IMR-90 (cell line): ENCODE measurements around the gene FAM124A. TPM values are rescaled to one million over a fixed set of nuclear protein-coding genes. Genes with fewer than 3 reads are reported as not detected.

Experiments used
- ATAC-seq: fragments of 200-7000 bp; cut with Tn5 transposase; 2 replicates; pipeline ENCODE4 v1.9.1; 2020; ENCODE audit warnings: low read depth, mild to moderate bottlenecking, moderate library complexity
- BruUV-seq: library from RNA; stranded (reverse); fragments of 400-500 nt; replicated peaks from 2 replicates; lab custom pipeline; 2021; lab: Mats Ljungman, UMichigan
- CTCF ChIA-PET: fragments of 300-600 bp; formaldehyde crosslinking; extraction: SDS; loops from one replicate; lab custom pipeline; 2021; ENCODE audit warnings: antibody characterized with exemption; lab: Yijun Ruan, JAX
- POLR2A ChIA-PET: fragments of 300-600 bp; sonication (Branson Sonifier 250); formaldehyde crosslinking; loops from one replicate; lab custom pipeline; 2022; ENCODE audit warnings: antibody characterized with exemption; ENCODE audit not compliant: unreplicated experiment; lab: Charles Lee
- DNase-seq: peaks from one replicate; pipeline ENCODE4 v3.0.0; 2013
- H2AFZ ChIP-seq: replicated peaks from 2 replicates; pipeline ENCODE3; 2013; ENCODE audit warnings: low read length, mild to moderate bottlenecking; ENCODE audit not compliant: poor library complexity
- H2AK5ac ChIP-seq: 2 replicates; pipeline ENCODE4 v1.6.1; 2013; ENCODE audit warnings: low read depth, low read length, inconsistent platforms
- H2AK9ac ChIP-seq: replicated peaks from 2 replicates; pipeline ENCODE3; 2013; ENCODE audit warnings: mild to moderate bottlenecking, low read depth, low read length, moderate library complexity; ENCODE audit not compliant: poor library complexity
- H2BK120ac ChIP-seq: 2 replicates; pipeline ENCODE4 v1.6.1; 2013; ENCODE audit warnings: low read depth, low read length, inconsistent platforms
- H2BK15ac ChIP-seq: 3 replicates; pipeline ENCODE4 v1.6.1; 2013; ENCODE audit warnings: low read depth, low read length, inconsistent platforms
- H2BK20ac ChIP-seq: 2 replicates; pipeline ENCODE4 v1.6.1; 2013; ENCODE audit warnings: low read depth, mild to moderate bottlenecking, inconsistent platforms, low read length, moderate library complexity
- H2BK5ac ChIP-seq: 2 replicates; pipeline ENCODE4 v1.6.1; 2013; ENCODE audit warnings: mild to moderate bottlenecking, low read depth, low read length, inconsistent platforms; ENCODE audit not compliant: poor library complexity, severe bottlenecking
- H3K14ac ChIP-seq: replicated peaks from 2 replicates; pipeline ENCODE4 v1.6.1; 2013; ENCODE audit warnings: low read depth, low read length, inconsistent platforms
- H3K18ac ChIP-seq: 2 replicates; pipeline ENCODE4 v1.6.1; 2013; ENCODE audit warnings: low read depth, low read length, control low read depth
- H3K23ac ChIP-seq: 2 replicates; pipeline ENCODE4 v1.6.1; 2013; ENCODE audit warnings: low read depth, low read length, inconsistent platforms
- H3K27ac ChIP-seq: 2 replicates; pipeline ENCODE4 v1.5.1; 2013; ENCODE audit warnings: mild to moderate bottlenecking, control low read depth, low read length; ENCODE audit not compliant: insufficient read depth
- H3K27me3 ChIP-seq: 2 replicates; pipeline ENCODE4 v1.6.1; 2013; ENCODE audit warnings: low read length; ENCODE audit not compliant: control insufficient read depth, insufficient read depth
- H3K36me3 ChIP-seq: 2 replicates; pipeline ENCODE4 v1.6.1; 2013; ENCODE audit warnings: low read length, mixed read lengths; ENCODE audit not compliant: control insufficient read depth, insufficient read depth
- H3K4ac ChIP-seq: 2 replicates; pipeline ENCODE4 v1.6.1; 2013; ENCODE audit warnings: low read depth, low read length, inconsistent platforms
- H3K4me1 ChIP-seq: 2 replicates; pipeline ENCODE4 v1.6.1; 2013; ENCODE audit warnings: low read length, mixed read lengths; ENCODE audit not compliant: control insufficient read depth, insufficient read depth
- H3K4me2 ChIP-seq: 2 replicates; pipeline ENCODE4 v1.6.1; 2013; ENCODE audit warnings: low read depth, mild to moderate bottlenecking, control low read depth, low read length, moderate library complexity
- H3K4me3 ChIP-seq: 2 replicates; pipeline ENCODE4 v1.5.1; 2013; ENCODE audit warnings: low read depth, mild to moderate bottlenecking, control low read depth, low read length, moderate library complexity; ENCODE audit not compliant: insufficient read depth
- H3K56ac ChIP-seq: 2 replicates; pipeline ENCODE4 v1.6.1; 2013; ENCODE audit warnings: low read length, inconsistent platforms; ENCODE audit not compliant: insufficient read depth; ENCODE audit errors: extremely low read depth
- H3K79me1 ChIP-seq, 2 experiments: 2 replicates each; pipeline ENCODE4 v1.6.1; 2013; ENCODE audit warnings: low read length in 2 of 2, inconsistent platforms in 1 of 2, low read depth in 1 of 2
- H3K9ac ChIP-seq: 2 replicates; pipeline ENCODE4 v1.6.1; 2013; ENCODE audit warnings: low read depth, low read length, control low read depth
- H3K9me1 ChIP-seq: 2 replicates; pipeline ENCODE4 v1.6.1; 2013; ENCODE audit warnings: low read length, inconsistent platforms; ENCODE audit not compliant: insufficient read depth
- H3K9me3 ChIP-seq: 2 replicates; pipeline ENCODE4 v1.6.1; 2013; ENCODE audit warnings: low read length; ENCODE audit not compliant: control insufficient read depth, insufficient read depth
- H4K20me1 ChIP-seq: 2 replicates; pipeline ENCODE4 v1.6.1; 2013; ENCODE audit warnings: low read length, inconsistent platforms; ENCODE audit not compliant: insufficient read depth
- H4K5ac ChIP-seq: 2 replicates; pipeline ENCODE4 v1.6.1; 2013; ENCODE audit warnings: mild to moderate bottlenecking, low read depth, low read length, control low read depth
- H4K8ac ChIP-seq, 2 experiments: 2 replicates each; pipeline ENCODE4 v1.6.1; 2013; ENCODE audit warnings: low read depth in 2 of 2, low read length in 2 of 2, control low read depth in 1 of 2, inconsistent platforms in 1 of 2
- H4K91ac ChIP-seq: 2 replicates; pipeline ENCODE4 v1.6.1; 2013; ENCODE audit warnings: low read depth, low read length, inconsistent platforms; ENCODE audit not compliant: insufficient read depth
- BHLHE40 ChIP-seq: fragments of 150-350 bp; IDR thresholded peaks from 2 replicates; pipeline ENCODE4 v1.6.1; 2016; ENCODE audit warnings: mild to moderate bottlenecking, low read depth, low read length
- CEBPB ChIP-seq: IDR thresholded peaks from 2 replicates; pipeline ENCODE4 v1.6.1; 2012; ENCODE audit warnings: low read depth, low read length, improper control_type of control experiment
- CHD1 ChIP-seq: IDR thresholded peaks from 2 replicates; pipeline ENCODE4 v1.6.1; 2012; ENCODE audit warnings: low read depth, low read length, improper control_type of control experiment
- FOS ChIP-seq: fragments of 150-350 bp; IDR thresholded peaks from 2 replicates; pipeline ENCODE4 v1.6.1; 2016; ENCODE audit warnings: low read depth, low read length
- RCOR1 ChIP-seq: IDR thresholded peaks from 2 replicates; pipeline ENCODE4 v1.6.1; 2012; ENCODE audit warnings: mild to moderate bottlenecking, low read length, improper control_type of control experiment; ENCODE audit not compliant: insufficient replicate concordance
- WGBS, 2 experiments: methylation state at CpG; one replicate each; pipeline versions ENCODE4 v1.1.5 to v1.1.7; 2013; ENCODE audit warnings: missing lambda C conversion rate in 2 of 2; ENCODE audit not compliant: insufficient read length in 1 of 2; ENCODE audit errors: extremely low coverage in 2 of 2; 5-methylcytosine and 5-hydroxymethylcytosine counted together
- dilution Hi-C: fragments of 300-500 bp; cut with HindIII; formaldehyde crosslinking; loops from one replicate; pipeline ENCODE4 v1.14.3; 2018; ENCODE audit warnings: low sequenced_read_pairs; ENCODE audit not compliant: unreplicated experiment
- in situ Hi-C: fragments of 300-500 bp; cut with MboI; formaldehyde crosslinking; loops from 3 replicates; pipeline ENCODE4 v1.14.3; 2019; ENCODE audit warnings: low sequenced_read_pairs, inconsistent platforms, mixed read lengths
- intact Hi-C: fragments of 100-400 bp; cut with micrococcal nuclease; formaldehyde crosslinking; loops from 2 replicates; pipeline ENCODE4 v1.10.0; 2022
- polyA plus RNA-seq, 3 experiments: library from polyadenylated mRNA; depleted of rRNA; stranded (reverse); fragments of >200 nt; gene quantifications; 2 replicates each; pipeline ENCODE4 v1.2.3, GENCODE V29; 2012; ENCODE audit warnings: low replicate concordance in 1 of 3
- total RNA-seq: library from RNA; depleted of rRNA; stranded (reverse); fragments of >200 nt; gene quantifications from 2 replicates; pipeline ENCODE4 v1.2.3, GENCODE V29; 2012
- TF ChIP-seq, protein P1 (sequence below): conservative IDR thresholded peaks from 2 replicates; pipeline ENCODE4 v1.5.1; 2012; ENCODE audit warnings: mild to moderate bottlenecking, low read depth, low read length, improper control_type of control experiment

Gene FAM124A
- total and polyA plus RNA-seq, 2 of the 4 experiments (the other 2 are of a cell fraction), result 0.03 TPM; not detected in 1

DNA sequence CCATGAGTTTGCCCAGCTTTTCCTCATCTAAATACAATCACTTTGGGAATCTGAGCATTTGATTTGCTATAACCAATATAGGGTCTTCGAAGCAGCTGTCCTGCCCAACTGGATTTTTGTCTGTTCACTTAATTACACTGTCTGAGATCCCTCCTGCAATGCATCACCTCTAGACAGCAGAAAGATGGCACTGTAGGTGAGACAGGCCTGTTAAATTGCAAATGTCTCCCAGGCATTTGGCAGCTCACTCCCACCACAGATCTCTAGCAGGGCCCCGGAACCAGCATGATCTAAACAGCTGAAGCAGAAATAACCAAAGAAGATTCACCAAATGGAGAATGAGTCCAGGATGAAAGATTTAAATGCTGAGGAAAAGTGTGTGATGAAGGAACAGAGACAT lies 75.4 kb downstream of the FAM124A start:
- POLR2A ChIA-PET, result no interaction called here
- dilution Hi-C loops (no loop called here), in situ Hi-C loops (no loop called here), intact Hi-C loops (no loop called here)
- 57% methylated on average over 1 of the region's 2 CpGs; no CpG with 5 or more reads in 1 of the 2 experiments for WGBS, 2 experiments
- Histone ChIP-seq H3K14ac (no peak overlapping the region), H3K9me3 (no peaks in the 10 kb centered on the region), H2BK120ac (no peak overlapping the region), H3K79me1 (no peaks in the 10 kb centered on the region), H3K4me3 (no peak overlapping the region), H3K9me1 (no peaks in the 10 kb centered on the region; the same call in 1 of the 2 replicates), H3K4me2 (no peak overlapping the region), H3K27me3 (peaks cover 39% of the 10 kb centered on the region), H3K27ac (no peak overlapping the region), H2AK5ac (no peak overlapping the region), H3K36me3 (no peaks in the 10 kb centered on the region), H2AFZ (no peak overlapping the region), H3K9ac (no peak overlapping the region), H4K20me1 (no peaks in the 10 kb centered on the region), H2AK9ac (no peak overlapping the region), H4K8ac (no peak overlapping the region), H2BK5ac (no peak overlapping the region), H3K4ac (no peak overlapping the region), H2BK15ac (no peak overlapping the region), H3K56ac (no peak overlapping the region), H4K91ac (no peak overlapping the region), H3K23ac (no peak overlapping the region), H3K4me1 (no peaks in the 10 kb centered on the region), H3K18ac (no peak overlapping the region), H4K5ac (no peak overlapping the region), H2BK20ac (no peak overlapping the region)
- BruUV-seq, result no TSS peak
- DNase-seq (no peak), ATAC-seq (no peak)
- CTCF ChIA-PET, result interaction anchor here (1.3 to 1.6 kb wide), 2 partner anchors 11 to 149 kb away, joined by 3 to 9 read pairs; no protein-coding TSS in a partner anchor
- TF ChIP-seq FOS (no peak), CHD1 (no peak), CEBPB (no peak), BHLHE40 (no peak), RCOR1 (no peak)
- TF ChIP-seq, protein P1, sequence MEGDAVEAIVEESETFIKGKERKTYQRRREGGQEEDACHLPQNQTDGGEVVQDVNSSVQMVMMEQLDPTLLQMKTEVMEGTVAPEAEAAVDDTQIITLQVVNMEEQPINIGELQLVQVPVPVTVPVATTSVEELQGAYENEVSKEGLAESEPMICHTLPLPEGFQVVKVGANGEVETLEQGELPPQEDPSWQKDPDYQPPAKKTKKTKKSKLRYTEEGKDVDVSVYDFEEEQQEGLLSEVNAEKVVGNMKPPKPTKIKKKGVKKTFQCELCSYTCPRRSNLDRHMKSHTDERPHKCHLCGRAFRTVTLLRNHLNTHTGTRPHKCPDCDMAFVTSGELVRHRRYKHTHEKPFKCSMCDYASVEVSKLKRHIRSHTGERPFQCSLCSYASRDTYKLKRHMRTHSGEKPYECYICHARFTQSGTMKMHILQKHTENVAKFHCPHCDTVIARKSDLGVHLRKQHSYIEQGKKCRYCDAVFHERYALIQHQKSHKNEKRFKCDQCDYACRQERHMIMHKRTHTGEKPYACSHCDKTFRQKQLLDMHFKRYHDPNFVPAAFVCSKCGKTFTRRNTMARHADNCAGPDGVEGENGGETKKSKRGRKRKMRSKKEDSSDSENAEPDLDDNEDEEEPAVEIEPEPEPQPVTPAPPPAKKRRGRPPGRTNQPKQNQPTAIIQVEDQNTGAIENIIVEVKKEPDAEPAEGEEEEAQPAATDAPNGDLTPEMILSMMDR, result no peak
